Endothelial cell of umbilical vein (primary cell): Measurements from ENCODE around the gene MIA2. TPM values are rescaled to one million over a fixed set of nuclear protein-coding genes. Genes with fewer than 3 reads are reported as not detected.
"Not testable (repeated sequence)": the region's sequence is repeated elsewhere in the genome, so short reads cannot be mapped to it uniquely, and the experiment has no call there.

Source experiments
- BruUV-seq: library from RNA; stranded (reverse); fragments of 400-500 nt; replicated peaks from 2 replicates; lab custom pipeline; 2021; lab: Mats Ljungman, UMichigan
- CTCF ChIA-PET: fragments of 300-600, 350-600 bp; sonication (Branson Sonifier 250); formaldehyde crosslinking; loops from one replicate; lab custom pipeline; 2021; ENCODE audit warnings: antibody characterized with exemption, inconsistent platforms; lab: Charles Lee
- POLR2A ChIA-PET: fragments of 300-600, 350-600 bp; sonication (Branson Sonifier 250); formaldehyde crosslinking; loops from one replicate; lab custom pipeline; 2021; ENCODE audit warnings: antibody characterized with exemption, inconsistent platforms; lab: Charles Lee
- DNase-seq: peaks from one replicate; pipeline ENCODE4 v3.0.0-alpha.2; 2011; ENCODE audit warnings: low read depth, low spot score
- FAIRE-seq: peaks from 2 replicates; lab custom pipeline; 2011; peaks lifted over from hg19 to GRCh38; lab: Jason Lieb, UNC
- H2AFZ ChIP-seq: 2 replicates; pipeline ENCODE4 v1.6.0; 2012; ENCODE audit warnings: low read depth, low read length, control low read depth, inconsistent platforms
- H3K27ac ChIP-seq: 2 replicates; pipeline ENCODE4 v1.5.1; 2011; ENCODE audit warnings: low read depth, mild to moderate bottlenecking, control low read depth, low read length, moderate library complexity; ENCODE audit not compliant: insufficient read depth
- H3K27me3 ChIP-seq, 2 experiments: 2 replicates each; pipeline versions ENCODE4 v1.6.0 to v1.6.1; 2011; ENCODE audit warnings: low read length in 2 of 2, mixed read lengths in 1 of 2; ENCODE audit not compliant: control insufficient read depth in 2 of 2, insufficient read depth in 2 of 2
- H3K36me3 ChIP-seq, 2 experiments: 2 replicates in 1 of 2; 3 replicates in 1 of 2; pipeline ENCODE4 v1.5.1; 2011; ENCODE audit warnings: low read length in 2 of 2, mild to moderate bottlenecking in 1 of 2, moderate library complexity in 1 of 2; ENCODE audit not compliant: control insufficient read depth in 2 of 2, insufficient read depth in 2 of 2; ENCODE audit errors: extremely low read depth in 1 of 2
- H3K4me1 ChIP-seq: 3 replicates; pipeline ENCODE4 v1.5.1; 2011; ENCODE audit warnings: mild to moderate bottlenecking, low read length; ENCODE audit not compliant: control insufficient read depth, insufficient read depth; ENCODE audit errors: extremely low read depth
- H3K4me2 ChIP-seq: 2 replicates; pipeline ENCODE4 v1.6.1; 2011; ENCODE audit warnings: low read length, control low read depth, mixed read lengths; ENCODE audit not compliant: insufficient read depth
- H3K4me3 ChIP-seq, 3 experiments: fragments of 200-600 bp in 1 of 3; sonication (generic), shearing (Covaris generic) in 1 of 3; replicated peaks in 1 of 3; 2 replicates each; pipeline ENCODE4 v1.5.1; 2011 to 2016; ENCODE audit warnings: control low read depth in 3 of 3, low read length in 3 of 3, mild to moderate bottlenecking in 2 of 3, inconsistent platforms in 1 of 3, low read depth in 1 of 3, moderate library complexity in 1 of 3; ENCODE audit not compliant: insufficient read depth in 1 of 3
- H3K79me2 ChIP-seq: 2 replicates; pipeline ENCODE4 v1.6.0; 2012; ENCODE audit warnings: low read length, inconsistent platforms; ENCODE audit not compliant: control insufficient read depth, insufficient read depth
- H3K9ac ChIP-seq: replicated peaks from 2 replicates; pipeline ENCODE3; 2011; ENCODE audit warnings: low read length, control low read depth; ENCODE audit not compliant: insufficient read depth; ENCODE audit errors: extremely low read depth
- H3K9me1 ChIP-seq: replicated peaks from 3 replicates; pipeline ENCODE4 v1.6.0; 2011; ENCODE audit warnings: mild to moderate bottlenecking, low read length; ENCODE audit not compliant: control insufficient read depth, insufficient read depth; ENCODE audit errors: extremely low read depth
- H3K9me3 ChIP-seq: replicated peaks from 2 replicates; pipeline ENCODE4 v1.5.1; 2012; ENCODE audit warnings: low read length, inconsistent platforms; ENCODE audit not compliant: control insufficient read depth, insufficient read depth
- H4K20me1 ChIP-seq: replicated peaks from 2 replicates; pipeline ENCODE3; 2011; ENCODE audit warnings: mild to moderate bottlenecking, low read length; ENCODE audit not compliant: control insufficient read depth, insufficient read depth; ENCODE audit errors: extremely low read depth
- EZH2 ChIP-seq: IDR thresholded peaks from 2 replicates; pipeline ENCODE4 v1.6.1; 2012; ENCODE audit warnings: borderline replicate concordance, low read depth, mild to moderate bottlenecking, moderate library complexity, low read length, inconsistent platforms; ENCODE audit not compliant: severe bottlenecking
- FOS ChIP-seq: IDR thresholded peaks from 2 replicates; pipeline ENCODE4 v1.6.1; 2011; ENCODE audit warnings: mild to moderate bottlenecking, low read length, moderate library complexity, borderline replicate concordance; ENCODE audit not compliant: insufficient read depth
- GATA2 ChIP-seq: IDR thresholded peaks from 2 replicates; pipeline ENCODE4 v1.7.0; 2011; ENCODE audit warnings: low read depth, mild to moderate bottlenecking, moderate library complexity, mixed read lengths, low read length; ENCODE audit not compliant: insufficient read length, insufficient read depth
- JUN ChIP-seq: IDR thresholded peaks from 2 replicates; pipeline ENCODE4 v1.6.1; 2011; ENCODE audit warnings: borderline replicate concordance, low read depth; ENCODE audit not compliant: insufficient read length, insufficient read depth
- MYC ChIP-seq: IDR thresholded peaks from one replicate; pipeline ENCODE4 v1.6.1; 2011; ENCODE audit warnings: mild to moderate bottlenecking, low read depth, low read length
- POLR2A ChIP-seq: IDR thresholded peaks from 2 replicates; pipeline ENCODE4 v1.6.1; 2012; ENCODE audit warnings: low read depth, mild to moderate bottlenecking, control low read depth, low read length
- dilution Hi-C: fragments of 300-500 bp; cut with MboI; formaldehyde crosslinking; loops from one replicate; pipeline ENCODE4 v1.15.0; 2019; ENCODE audit warnings: low sequenced_read_pairs; ENCODE audit not compliant: extremely low pct_ligation_motif_present
- intact Hi-C: fragments of 100-400 bp; cut with micrococcal nuclease; formaldehyde crosslinking; loops from one replicate; pipeline ENCODE4 v1.10.0; 2022
- polyA plus RNA-seq, 4 experiments: library from polyadenylated mRNA; depleted of rRNA in 3 of 4; stranded (reverse) in 3 of 4; unstranded in 1 of 4; fragments of >200 nt; gene quantifications; 2 replicates each; pipeline versions ENCODE4 v1.2.1 to v1.2.3, GENCODE V29; 2011 to 2012; ENCODE audit warnings: missing spikeins in 1 of 4
- total RNA-seq: library from RNA; stranded (reverse); gene quantifications from 2 replicates; pipeline ENCODE4 v1.2.3, GENCODE V29; 2021
- TF ChIP-seq, protein P1 (sequence below): IDR thresholded peaks from 2 replicates; pipeline ENCODE4 v1.6.1; 2011; ENCODE audit not compliant: insufficient read depth, insufficient read length
- TF ChIP-seq, protein P2 (sequence below), 2 donors: IDR thresholded peaks; 1 replicate in 1 of 2; 2 replicates in 1 of 2; pipeline ENCODE4 v1.5.1; 2011; ENCODE audit warnings: low read length in 2 of 2, mild to moderate bottlenecking in 2 of 2, moderate library complexity in 2 of 2, control low read depth in 1 of 2, inconsistent platforms in 1 of 2, low read depth in 1 of 2; ENCODE audit not compliant: insufficient read depth in 1 of 2; ENCODE audit errors: extremely low read depth in 1 of 2

Gene MIA2
- total and polyA plus RNA-seq, 2 donors (not counting 3 experiments of a cell fraction or from before 2014, with no cell fraction given) = 9.4 to 14.9 TPM

DNA sequence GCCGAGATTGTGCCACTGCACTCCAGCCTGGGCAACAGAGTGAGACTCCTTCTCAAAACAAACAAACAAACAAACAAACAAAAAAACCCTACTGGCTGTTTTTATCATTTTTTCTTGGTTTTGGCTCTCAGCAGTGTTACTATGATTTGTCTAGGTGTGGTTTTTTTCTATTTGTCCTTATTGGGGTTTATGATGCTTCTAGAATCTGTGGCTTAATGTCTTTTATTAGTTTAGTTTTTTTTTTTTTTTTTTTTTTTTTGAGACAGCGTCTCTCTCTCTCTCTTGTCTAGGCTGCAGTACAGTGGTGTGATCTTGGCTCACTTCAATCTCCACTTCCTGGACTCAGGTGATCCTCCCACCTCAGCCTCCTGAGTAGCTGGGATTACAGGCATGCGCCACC is 47.0 kb downstream of the MIA2 start:
- H3K4me3 ChIP-seq, dilution Hi-C loops, H4K20me1 ChIP-seq, H3K4me2 ChIP-seq, H3K9ac ChIP-seq, intact Hi-C loops, H3K36me3 ChIP-seq, H3K9me3 ChIP-seq, BruUV-seq, DNase-seq, H2AFZ ChIP-seq, H3K9me1 ChIP-seq, H3K27ac ChIP-seq, CTCF ChIA-PET, H3K27me3 ChIP-seq, POLR2A ChIA-PET, FAIRE-seq, H3K4me1 ChIP-seq: not testable (repeated sequence)
- peaks cover 18% of the 10 kb centered on the region for H3K79me2 ChIP-seq

DNA sequence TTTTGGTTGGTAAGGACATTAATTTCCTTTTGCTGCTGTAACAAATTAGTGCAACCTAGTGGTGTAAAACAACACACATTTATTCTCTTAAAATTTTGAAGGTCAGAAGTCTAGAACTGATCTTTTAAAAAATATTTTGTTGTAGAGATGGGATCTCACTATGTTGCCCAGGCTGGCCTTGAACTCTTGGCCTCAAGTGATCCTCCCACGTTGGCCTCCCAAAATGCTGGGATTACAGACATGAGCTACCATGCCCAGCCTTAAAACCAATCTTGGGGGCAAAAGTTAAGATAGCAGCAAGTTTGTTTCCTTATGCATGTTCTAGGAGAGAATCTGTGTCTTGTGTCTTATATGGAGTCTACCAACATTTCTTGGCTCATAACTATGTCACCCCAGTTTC is 55.8 kb downstream of the MIA2 start:
- DNase-seq (no peak), FAIRE-seq (no peak)
- no peaks in the 10 kb centered on the region for H3K36me3 ChIP-seq
- intact Hi-C loops (no loop called here), dilution Hi-C loops (no loop called here)
- no peaks in the 10 kb centered on the region for H3K27me3 ChIP-seq
- no TSS peak for BruUV-seq
- H3K4me1 ChIP-seq = no peaks in the 10 kb centered on the region
- no peaks in the 10 kb centered on the region for H3K9me3 ChIP-seq
- peaks cover 2% of the 10 kb centered on the region for H3K9me1 ChIP-seq
- no peak overlapping the region for H2AFZ ChIP-seq
- peaks cover 6% of the 10 kb centered on the region for H3K79me2 ChIP-seq
- H3K4me2 ChIP-seq = no peak overlapping the region
- TF ChIP-seq JUN (no peak), EZH2 (no peak), GATA2 (no peak), MYC (no peak), POLR2A (no peak), FOS (no peak)
- TF ChIP-seq, protein P1, sequence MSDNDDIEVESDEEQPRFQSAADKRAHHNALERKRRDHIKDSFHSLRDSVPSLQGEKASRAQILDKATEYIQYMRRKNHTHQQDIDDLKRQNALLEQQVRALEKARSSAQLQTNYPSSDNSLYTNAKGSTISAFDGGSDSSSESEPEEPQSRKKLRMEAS = no peak
- TF ChIP-seq, protein P2, sequence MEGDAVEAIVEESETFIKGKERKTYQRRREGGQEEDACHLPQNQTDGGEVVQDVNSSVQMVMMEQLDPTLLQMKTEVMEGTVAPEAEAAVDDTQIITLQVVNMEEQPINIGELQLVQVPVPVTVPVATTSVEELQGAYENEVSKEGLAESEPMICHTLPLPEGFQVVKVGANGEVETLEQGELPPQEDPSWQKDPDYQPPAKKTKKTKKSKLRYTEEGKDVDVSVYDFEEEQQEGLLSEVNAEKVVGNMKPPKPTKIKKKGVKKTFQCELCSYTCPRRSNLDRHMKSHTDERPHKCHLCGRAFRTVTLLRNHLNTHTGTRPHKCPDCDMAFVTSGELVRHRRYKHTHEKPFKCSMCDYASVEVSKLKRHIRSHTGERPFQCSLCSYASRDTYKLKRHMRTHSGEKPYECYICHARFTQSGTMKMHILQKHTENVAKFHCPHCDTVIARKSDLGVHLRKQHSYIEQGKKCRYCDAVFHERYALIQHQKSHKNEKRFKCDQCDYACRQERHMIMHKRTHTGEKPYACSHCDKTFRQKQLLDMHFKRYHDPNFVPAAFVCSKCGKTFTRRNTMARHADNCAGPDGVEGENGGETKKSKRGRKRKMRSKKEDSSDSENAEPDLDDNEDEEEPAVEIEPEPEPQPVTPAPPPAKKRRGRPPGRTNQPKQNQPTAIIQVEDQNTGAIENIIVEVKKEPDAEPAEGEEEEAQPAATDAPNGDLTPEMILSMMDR (IDR thresholded peaks at IDR 0.05; ENCODE audit: extremely low read depth in 1 of 2, insufficient read depth in 1 of 2, low read depth in 1 of 2, low read length in 2 of 2) = no peak
- no peak overlapping the region for H3K4me3 ChIP-seq
- H3K9ac ChIP-seq = no peak overlapping the region
- ChIA-PET CTCF (interaction anchor here (2.4 kb wide), 1 partner anchor 12 kb away, joined by 6 read pairs; no protein-coding TSS in a partner anchor), POLR2A (no interaction called here)
- no peak overlapping the region for H3K27ac ChIP-seq
- H4K20me1 ChIP-seq = no peaks in the 10 kb centered on the region
